ENCODE results near the gene SH3TC1. TPM values are rescaled to one million over a fixed set of nuclear protein-coding genes. Genes with fewer than 3 reads are reported as not detected.
A peak's percentile ranks its signal among the peaks of the same experiment; 100 is the strongest.

SH3TC1 gene
- polyA plus RNA-seq: 12.0 to 22.1 TPM (median 12.3 TPM) in 3 replicates
- 4.0 TPM for polyA plus RNA-seq (2011; ENCODE audit: low read depth)
- 3.3 and 7.9 TPM in 2 replicates for polyA plus RNA-seq (2011; cell fraction: cytosol; rRNA removed)
- polyA plus RNA-seq (2011; cell fraction: nucleus; rRNA removed): 28.3 and 44.2 TPM in 2 replicates
- 7.2 and 21.2 TPM in 2 replicates for polyA plus RNA-seq (2012; ENCODE audit: low replicate concordance)
- polyA minus RNA-seq: 22.2 to 29.7 TPM (median 27.2 TPM) in 3 replicates
- 35.5 TPM for polyA minus RNA-seq (2011; cell fraction: cytosol; rRNA and poly(A)+ RNA removed)
- polyA minus RNA-seq (2011; cell fraction: nucleus; rRNA and poly(A)+ RNA removed): 48.6 and 60.5 TPM in 2 replicates

- no peak for TF ChIP-seq EZH2 (IDR thresholded peaks at IDR 0.05; ENCODE audit: low read length)
- TF ChIP-seq, protein P1, sequence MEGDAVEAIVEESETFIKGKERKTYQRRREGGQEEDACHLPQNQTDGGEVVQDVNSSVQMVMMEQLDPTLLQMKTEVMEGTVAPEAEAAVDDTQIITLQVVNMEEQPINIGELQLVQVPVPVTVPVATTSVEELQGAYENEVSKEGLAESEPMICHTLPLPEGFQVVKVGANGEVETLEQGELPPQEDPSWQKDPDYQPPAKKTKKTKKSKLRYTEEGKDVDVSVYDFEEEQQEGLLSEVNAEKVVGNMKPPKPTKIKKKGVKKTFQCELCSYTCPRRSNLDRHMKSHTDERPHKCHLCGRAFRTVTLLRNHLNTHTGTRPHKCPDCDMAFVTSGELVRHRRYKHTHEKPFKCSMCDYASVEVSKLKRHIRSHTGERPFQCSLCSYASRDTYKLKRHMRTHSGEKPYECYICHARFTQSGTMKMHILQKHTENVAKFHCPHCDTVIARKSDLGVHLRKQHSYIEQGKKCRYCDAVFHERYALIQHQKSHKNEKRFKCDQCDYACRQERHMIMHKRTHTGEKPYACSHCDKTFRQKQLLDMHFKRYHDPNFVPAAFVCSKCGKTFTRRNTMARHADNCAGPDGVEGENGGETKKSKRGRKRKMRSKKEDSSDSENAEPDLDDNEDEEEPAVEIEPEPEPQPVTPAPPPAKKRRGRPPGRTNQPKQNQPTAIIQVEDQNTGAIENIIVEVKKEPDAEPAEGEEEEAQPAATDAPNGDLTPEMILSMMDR (optimal IDR thresholded peaks at IDR 0.05 in 1 of 3, IDR thresholded peaks at IDR 0.05 in 1 of 3, conservative IDR thresholded peaks at IDR 0.05 in 1 of 3; ENCODE audit: extremely low read depth in 1 of 3, insufficient read depth in 2 of 3, low read length in 3 of 3): no peak
- H3K4me2 ChIP-seq (ENCODE audit: control insufficient read depth, extremely low read depth, insufficient read depth, low read depth, low read length): peak within 1 kb of the TSS; percentile 95
- peaks cover 44% of the 10 kb centered on the region for H3K4me1 ChIP-seq (ENCODE audit: control insufficient read depth, extremely low read depth, insufficient read depth, low read length)
- peak within 1 kb of the TSS; percentile 87 for H3K27ac ChIP-seq (ENCODE audit: control insufficient read depth, insufficient read depth, low read length)
- H3K9ac ChIP-seq (ENCODE audit: control insufficient read depth, extremely low read depth, insufficient read depth, low read length): peak within 1 kb of the TSS; percentile 91
- DNase-seq (ENCODE audit: low read depth, low spot score): no peak
- H2AFZ ChIP-seq (ENCODE audit: control insufficient read depth, low read length): peak within 1 kb of the TSS; percentile 3
- FAIRE-seq: peak; percentile 95
- H3K4me3 ChIP-seq (ENCODE audit: control insufficient read depth in 2 of 3, extremely low read depth in 1 of 3, insufficient read depth in 2 of 3, low read depth in 1 of 3, low read length in 3 of 3): peak within 1 kb of the TSS; percentile 71 to 89 (median 81)
- no peaks in the 10 kb centered on the region for H4K20me1 ChIP-seq (ENCODE audit: control insufficient read depth, extremely low read depth, insufficient read depth, low read length)
- H3K9me1 ChIP-seq (ENCODE audit: control insufficient read depth, extremely low read depth, insufficient read depth, low read length): no peaks in the 10 kb centered on the region
- no peaks in the 10 kb centered on the region for H3K9me3 ChIP-seq (ENCODE audit: control insufficient read depth, low read depth, low read length)
- H3K27me3 ChIP-seq (ENCODE audit: control insufficient read depth, extremely low read depth, insufficient read depth, low read length): no peaks in the 10 kb centered on the region
- H3K36me3 ChIP-seq (ENCODE audit: control insufficient read depth in 2 of 2, extremely low read depth in 1 of 2, insufficient read depth in 2 of 2, low read length in 2 of 2): peaks cover 3 to 6% of the 10 kb centered on the region in 2 experiments
- dilution Hi-C loops (cut with MboI; ENCODE audit: extremely low pct_ligation_motif_present, low sequenced_read_pairs): no loop called here
- peaks cover 47% of the 10 kb centered on the region for H3K79me2 ChIP-seq (ENCODE audit: control insufficient read depth, insufficient read depth, low read length)
Measured at GRCh38 chr4:8198906-8199593, at the start of gene SH3TC1. Gene SH3TC1, plus strand, starts transcription at chr4:8199290. Its CDS starts 5,905 bp downstream, at chr4:8205195.

DNA sequence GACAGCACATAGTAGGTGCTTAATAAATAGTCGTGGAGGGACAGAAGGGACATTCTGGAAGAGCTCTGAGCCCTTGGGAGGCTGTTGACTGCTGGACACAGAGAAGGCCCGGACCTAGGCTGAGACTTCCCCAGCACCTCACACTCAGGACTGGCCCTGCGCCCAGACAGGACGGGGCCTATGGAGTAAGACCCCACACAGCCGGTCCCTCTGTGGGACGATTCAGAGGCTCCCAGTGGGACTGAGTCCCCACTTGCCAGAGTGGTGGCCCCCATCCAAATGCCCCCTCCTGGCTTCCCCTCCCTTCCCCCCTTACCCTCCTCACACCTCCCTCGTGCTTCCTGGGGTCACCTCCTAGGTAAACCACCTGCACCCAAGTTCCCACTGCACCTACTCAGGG, 49.4 kb upstream of the SH3TC1 start:
- no peaks in the 10 kb centered on the region for H3K36me3 ChIP-seq (ENCODE audit: control insufficient read depth in 2 of 2, extremely low read depth in 1 of 2, insufficient read depth in 2 of 2, low read length in 2 of 2)
- no peaks in the 10 kb centered on the region for H3K79me2 ChIP-seq (ENCODE audit: control insufficient read depth, insufficient read depth, low read length)
- H3K9me3 ChIP-seq (ENCODE audit: control insufficient read depth, low read depth, low read length): no peaks in the 10 kb centered on the region
- no peak overlapping the region for H3K4me3 ChIP-seq (ENCODE audit: control insufficient read depth in 2 of 3, extremely low read depth in 1 of 3, insufficient read depth in 2 of 3, low read depth in 1 of 3, low read length in 3 of 3)
- H3K27me3 ChIP-seq (ENCODE audit: control insufficient read depth, extremely low read depth, insufficient read depth, low read length): peaks cover 16% of the 10 kb centered on the region
- DNase-seq (ENCODE audit: low read depth, low spot score) (no peak), FAIRE-seq (no peak)
- dilution Hi-C loops (cut with MboI; ENCODE audit: extremely low pct_ligation_motif_present, low sequenced_read_pairs): no loop called here
- no peaks in the 10 kb centered on the region for H3K4me1 ChIP-seq (ENCODE audit: control insufficient read depth, extremely low read depth, insufficient read depth, low read length)
- H3K9me1 ChIP-seq (ENCODE audit: control insufficient read depth, extremely low read depth, insufficient read depth, low read length): no peaks in the 10 kb centered on the region
- no peaks in the 10 kb centered on the region for H4K20me1 ChIP-seq (ENCODE audit: control insufficient read depth, extremely low read depth, insufficient read depth, low read length)
- H3K9ac ChIP-seq (ENCODE audit: control insufficient read depth, extremely low read depth, insufficient read depth, low read length): no peak overlapping the region
- H3K27ac ChIP-seq (ENCODE audit: control insufficient read depth, insufficient read depth, low read length): no peak overlapping the region
- TF ChIP-seq, protein P1 (optimal IDR thresholded peaks at IDR 0.05 in 1 of 3, IDR thresholded peaks at IDR 0.05 in 1 of 3, conservative IDR thresholded peaks at IDR 0.05 in 1 of 3; ENCODE audit: extremely low read depth in 1 of 3, insufficient read depth in 2 of 3, low read length in 3 of 3): no peak
- no peak for TF ChIP-seq EZH2 (IDR thresholded peaks at IDR 0.05; ENCODE audit: low read length)
- H2AFZ ChIP-seq (ENCODE audit: control insufficient read depth, low read length): no peak overlapping the region
- no peak overlapping the region for H3K4me2 ChIP-seq (ENCODE audit: control insufficient read depth, extremely low read depth, insufficient read depth, low read depth, low read length)

Measured in keratinocyte (primary cell).